NCI-H1417 (cell line): ENCODE data around the gene CCDC122.

Source experiments
- DNase-seq, 3 experiments: peaks; one replicate each; lab custom pipeline; 2025; lab: John Stamatoyannopoulos, UW

The CCDC122 gene

GRCh38 chr13:43878892-43879754 lies at the start of gene CCDC122:
CCDC122 (minus strand) TSS chr13:43879740; CDS start chr13:43869376, 10,364 bp downstream.
- DNase-seq = peak; percentile 68 to 78 (median 77)

- DNase-seq = no peak
Measured at GRCh38 chr13:43924549-43925245, 45.2 kb upstream of the CCDC122 start.

- DNase-seq = no peak
Measured at GRCh38 chr13:43920965-43921674, 41.6 kb upstream of the CCDC122 start.

GRCh38 chr13:43918636-43919035 lies 39.1 kb upstream of the CCDC122 start:
- no peak for DNase-seq

- no peak for DNase-seq
Measured at GRCh38 chr13:43916828-43917227, 37.3 kb upstream of the CCDC122 start.

- DNase-seq = no peak
Measured at GRCh38 chr13:43915451-43915850, 35.9 kb upstream of the CCDC122 start.

- DNase-seq = no peak
Measured at GRCh38 chr13:43911871-43912270, 32.3 kb upstream of the CCDC122 start.

GRCh38 chr13:43911278-43911677 lies 31.7 kb upstream of the CCDC122 start:
- peak in 1 of 3 experiments; percentile 8 for DNase-seq

GRCh38 chr13:43910856-43911255 lies 31.3 kb upstream of the CCDC122 start:
- no peak for DNase-seq

- peak; percentile 9 to 69 (median 39) for DNase-seq
Measured at GRCh38 chr13:43908156-43909126, 28.9 kb upstream of the CCDC122 start.

GRCh38 chr13:43905435-43906031 lies 26.0 kb upstream of the CCDC122 start:
- peak; percentile 25 to 80 (median 65) for DNase-seq

- no peak for DNase-seq
Measured at GRCh38 chr13:43895940-43896339, 16.4 kb upstream of the CCDC122 start.

GRCh38 chr13:43894438-43894837 lies 14.9 kb upstream of the CCDC122 start:
- no peak for DNase-seq

GRCh38 chr13:43884222-43884621 lies 4.7 kb upstream of the CCDC122 start:
- DNase-seq = no peak

- no peak for DNase-seq
Measured at GRCh38 chr13:43883631-43884030, 4.1 kb upstream of the CCDC122 start.

- DNase-seq = no peak
Measured at GRCh38 chr13:43881580-43881979, 2.0 kb upstream of the CCDC122 start.

GRCh38 chr13:43880926-43881325 lies 1.4 kb upstream of the CCDC122 start:
- no peak for DNase-seq

- peak in 1 of 3 experiments; percentile 44 for DNase-seq
Measured at GRCh38 chr13:43880214-43880855, 795 bp upstream of the CCDC122 start.

GRCh38 chr13:43879755-43880181 lies 228 bp upstream of the CCDC122 start, which contains the start of gene LACC1:
LACC1 (plus strand) TSS chr13:43879904; CDS start chr13:43880986, 1,082 bp downstream.
- DNase-seq = peak; percentile 62 to 77 (median 67)

GRCh38 chr13:43877766-43878165 lies 1.8 kb downstream of the CCDC122 start:
- no peak for DNase-seq
